GM21619 (cell line): Measurements from ENCODE around the gene GYG2.
"Not testable (repeated sequence)": the region's sequence is repeated elsewhere in the genome, so short reads cannot be mapped to it uniquely, and the experiment has no call there.

Experiments
- ATAC-seq: cut with Tn5 transposase; IDR thresholded peaks from one replicate; pipeline ENCODE4 v1.9.1; 2021; ENCODE audit not compliant: unreplicated experiment

Gene GYG2

GRCh38 chrX:2828344-2828958, at the start of gene GYG2:
GYG2 (plus strand) TSS chrX:2828930; CDS start chrX:2830189, 1,259 bp downstream.
- ATAC-seq = no peak

GRCh38 chrX:2780472-2781225, 48.1 kb upstream of the GYG2 start:
- ATAC-seq = peak; percentile 75

- ATAC-seq = no peak
Measured at GRCh38 chrX:2781226-2781571, 47.5 kb upstream of the GYG2 start.

- no peak for ATAC-seq
Measured at GRCh38 chrX:2781698-2782097, 47.0 kb upstream of the GYG2 start.

- no peak for ATAC-seq
Measured at GRCh38 chrX:2782171-2782570, 46.6 kb upstream of the GYG2 start.

- ATAC-seq = no peak
Measured at GRCh38 chrX:2782778-2783177, 46.0 kb upstream of the GYG2 start.

GRCh38 chrX:2784026-2784425, 44.7 kb upstream of the GYG2 start:
- ATAC-seq = no peak

GRCh38 chrX:2785538-2785937, 43.2 kb upstream of the GYG2 start:
- no peak for ATAC-seq

- ATAC-seq = no peak
Measured at GRCh38 chrX:2788980-2789379, 39.8 kb upstream of the GYG2 start.

- ATAC-seq = no peak
Measured at GRCh38 chrX:2789569-2789968, 39.2 kb upstream of the GYG2 start.

GRCh38 chrX:2793752-2794151, 35.0 kb upstream of the GYG2 start:
- ATAC-seq = no peak

GRCh38 chrX:2794336-2794735, 34.4 kb upstream of the GYG2 start:
- no peak for ATAC-seq

GRCh38 chrX:2796808-2797207, 31.9 kb upstream of the GYG2 start:
- not testable (repeated sequence) for ATAC-seq

- no peak for ATAC-seq
Measured at GRCh38 chrX:2799369-2799768, 29.4 kb upstream of the GYG2 start.

- ATAC-seq = not testable (repeated sequence)
Measured at GRCh38 chrX:2799980-2800379, 28.8 kb upstream of the GYG2 start.

- ATAC-seq = no peak
Measured at GRCh38 chrX:2801223-2801622, 27.5 kb upstream of the GYG2 start.

- not testable (repeated sequence) for ATAC-seq
Measured at GRCh38 chrX:2802376-2803090, 26.2 kb upstream of the GYG2 start.

GRCh38 chrX:2803486-2803885, 25.2 kb upstream of the GYG2 start:
- ATAC-seq = not testable (repeated sequence)

- ATAC-seq = not testable (repeated sequence)
Measured at GRCh38 chrX:2804106-2804843, 24.5 kb upstream of the GYG2 start.

GRCh38 chrX:2804858-2805257, 23.9 kb upstream of the GYG2 start:
- not testable (repeated sequence) for ATAC-seq

GRCh38 chrX:2811271-2811670, 17.5 kb upstream of the GYG2 start:
- no peak for ATAC-seq
